Smooth muscle cell (in vitro differentiated cells): ENCODE data around the gene SPAG16. TPM values are rescaled to one million over a fixed set of nuclear protein-coding genes. Genes with fewer than 3 reads are reported as not detected.

Experiments
- DNase-seq: peaks from one replicate; lab custom pipeline; 2025; ENCODE audit not compliant: unreplicated experiment; lab: John Stamatoyannopoulos, UW
- H2AFZ ChIP-seq: fragments of 200-600 bp; sonication (generic); 2 replicates; pipeline ENCODE4 v1.6.0; 2016; ENCODE audit warnings: antibody characterized with exemption, low read depth, mild to moderate bottlenecking
- H3F3A ChIP-seq: fragments of 200-600 bp; sonication (generic); 2 replicates; pipeline ENCODE4 v1.6.0; 2017; ENCODE audit warnings: antibody characterized with exemption, low read depth
- H3K27ac ChIP-seq: fragments of 200-600 bp; sonication (generic); 2 replicates; pipeline ENCODE4 v1.5.1; 2016; ENCODE audit warnings: low read depth, mild to moderate bottlenecking
- H3K27me3 ChIP-seq: fragments of 200-600 bp; sonication (generic); 2 replicates; pipeline ENCODE4 v1.6.1; 2016; ENCODE audit warnings: low read depth, mild to moderate bottlenecking
- H3K36me3 ChIP-seq: fragments of 200-600 bp; sonication (generic); 2 replicates; pipeline ENCODE4 v1.5.1; 2016; ENCODE audit warnings: low read depth
- H3K4me1 ChIP-seq: fragments of 200-600 bp; sonication (generic); 2 replicates; pipeline ENCODE4 v1.5.1; 2016; ENCODE audit warnings: low read depth
- H3K4me2 ChIP-seq: fragments of 200-600 bp; sonication (generic); 2 replicates; pipeline ENCODE4 v1.6.0; 2016; ENCODE audit warnings: mild to moderate bottlenecking
- H3K4me3 ChIP-seq: fragments of 200-600 bp; sonication (generic); 2 replicates; pipeline ENCODE4 v1.5.1; 2016; ENCODE audit warnings: mild to moderate bottlenecking
- H3K79me2 ChIP-seq: fragments of 200-600 bp; sonication (generic); 2 replicates; pipeline ENCODE4 v1.6.0; 2016; ENCODE audit warnings: low read depth, mild to moderate bottlenecking
- H3K9ac ChIP-seq: fragments of 200-600 bp; sonication (generic); 2 replicates; pipeline ENCODE4 v1.6.0; 2016; ENCODE audit warnings: low read depth
- H3K9me3 ChIP-seq: fragments of 200-600 bp; sonication (generic); replicated peaks from 2 replicates; pipeline ENCODE4 v1.5.1; 2016; ENCODE audit warnings: low read depth
- H4K20me1 ChIP-seq: fragments of 200-600 bp; sonication (generic); 2 replicates; pipeline ENCODE4 v1.6.0; 2016; ENCODE audit warnings: low read depth
- WGBS: methylation state at CpG from one replicate; pipeline ENCODE4 v1.1.7; 2016; ENCODE audit warnings: low lambda C conversion rate; 5-methylcytosine and 5-hydroxymethylcytosine counted together
- polyA plus RNA-seq: library from polyadenylated mRNA; unstranded; fragments of >200 nt; fragmentation: Nextera tagmentation; extraction: Ambion mirVana; gene quantifications from 2 replicates; pipeline ENCODE4 v1.2.1, GENCODE V29; 2016
- total RNA-seq: library from RNA; depleted of rRNA; stranded (reverse); fragments of >200 nt; gene quantifications from 2 replicates; pipeline ENCODE4 v1.2.3, GENCODE V29; 2014
- TF ChIP-seq, protein P1 (sequence below): fragments of 200-600 bp; sonication (generic); IDR thresholded peaks from 2 replicates; pipeline ENCODE4 v1.5.1; 2017; ENCODE audit warnings: borderline replicate concordance, mild to moderate bottlenecking, antibody characterized with exemption; ENCODE audit not compliant: insufficient read depth, poor library complexity, severe bottlenecking

Gene SPAG16
- total and polyA plus RNA-seq, 2 experiments from 2014 or later, result 32.1 to 40.6 TPM

DNA sequence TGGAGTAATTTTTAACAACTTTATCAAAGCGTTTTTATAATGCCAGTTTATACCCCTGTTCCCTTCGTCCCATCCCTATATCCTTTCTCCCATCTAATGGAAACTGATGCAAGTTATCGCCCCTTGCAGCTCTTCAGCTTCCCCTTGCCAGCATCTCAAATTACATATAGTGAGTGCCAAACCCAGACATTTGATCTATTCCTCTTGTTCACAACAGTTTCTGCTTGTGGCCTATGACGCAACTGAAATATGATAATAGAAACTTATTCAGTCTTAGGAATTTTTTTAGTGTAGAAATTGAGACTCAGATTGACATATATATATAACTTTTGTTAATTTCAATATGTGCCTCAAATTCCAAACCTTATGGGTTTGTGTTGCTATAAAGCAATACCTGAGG, 564.4 kb downstream of the SPAG16 start:
- TF ChIP-seq, protein P1, sequence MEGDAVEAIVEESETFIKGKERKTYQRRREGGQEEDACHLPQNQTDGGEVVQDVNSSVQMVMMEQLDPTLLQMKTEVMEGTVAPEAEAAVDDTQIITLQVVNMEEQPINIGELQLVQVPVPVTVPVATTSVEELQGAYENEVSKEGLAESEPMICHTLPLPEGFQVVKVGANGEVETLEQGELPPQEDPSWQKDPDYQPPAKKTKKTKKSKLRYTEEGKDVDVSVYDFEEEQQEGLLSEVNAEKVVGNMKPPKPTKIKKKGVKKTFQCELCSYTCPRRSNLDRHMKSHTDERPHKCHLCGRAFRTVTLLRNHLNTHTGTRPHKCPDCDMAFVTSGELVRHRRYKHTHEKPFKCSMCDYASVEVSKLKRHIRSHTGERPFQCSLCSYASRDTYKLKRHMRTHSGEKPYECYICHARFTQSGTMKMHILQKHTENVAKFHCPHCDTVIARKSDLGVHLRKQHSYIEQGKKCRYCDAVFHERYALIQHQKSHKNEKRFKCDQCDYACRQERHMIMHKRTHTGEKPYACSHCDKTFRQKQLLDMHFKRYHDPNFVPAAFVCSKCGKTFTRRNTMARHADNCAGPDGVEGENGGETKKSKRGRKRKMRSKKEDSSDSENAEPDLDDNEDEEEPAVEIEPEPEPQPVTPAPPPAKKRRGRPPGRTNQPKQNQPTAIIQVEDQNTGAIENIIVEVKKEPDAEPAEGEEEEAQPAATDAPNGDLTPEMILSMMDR, result no peak
- no peak overlapping the region for H3K9ac ChIP-seq
- no peaks in the 10 kb centered on the region for H3K27me3 ChIP-seq
- H3K27ac ChIP-seq, result no peak overlapping the region
- WGBS, result 79% methylated on average over 4 of the region's 4 CpGs
- no peaks in the 10 kb centered on the region for H3K36me3 ChIP-seq
- no peaks in the 10 kb centered on the region for H3K4me1 ChIP-seq
- no peaks in the 10 kb centered on the region for H3K79me2 ChIP-seq
- H4K20me1 ChIP-seq, result no peaks in the 10 kb centered on the region
- no peaks in the 10 kb centered on the region for H3F3A ChIP-seq
- no peak overlapping the region for H3K4me3 ChIP-seq
- H2AFZ ChIP-seq, result no peak overlapping the region
- H3K4me2 ChIP-seq, result no peak overlapping the region
- DNase-seq, result no peak
- H3K9me3 ChIP-seq, result no peaks in the 10 kb centered on the region

DNA sequence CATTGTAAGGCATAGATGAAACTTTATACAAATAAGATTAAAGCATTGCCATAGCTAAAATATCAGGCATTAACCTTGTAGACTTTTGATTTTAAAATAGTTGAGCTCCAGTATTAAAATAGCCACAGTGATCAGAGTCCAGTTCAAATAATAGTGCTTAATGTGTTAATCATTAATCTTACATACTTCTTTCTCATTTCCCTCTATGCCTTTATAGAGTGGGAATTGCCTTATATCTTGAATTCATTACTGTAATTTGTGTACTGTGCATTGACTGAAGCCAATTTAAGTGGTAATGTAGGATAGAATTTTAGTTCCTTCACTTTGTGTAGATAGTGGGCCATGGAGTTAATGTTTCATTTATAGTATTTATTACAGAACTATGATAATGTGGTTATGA, 577.4 kb downstream of the SPAG16 start:
- Histone ChIP-seq H3K27me3 (no peaks in the 10 kb centered on the region), H3K36me3 (no peaks in the 10 kb centered on the region), H3K9ac (no peak overlapping the region), H2AFZ (no peak overlapping the region), H3K4me2 (no peak overlapping the region), H3K27ac (no peak overlapping the region), H3K9me3 (peaks cover 5% of the 10 kb centered on the region), H3K4me1 (peaks cover 12% of the 10 kb centered on the region), H3K79me2 (no peaks in the 10 kb centered on the region), H3K4me3 (no peak overlapping the region), H3F3A (no peaks in the 10 kb centered on the region), H4K20me1 (no peaks in the 10 kb centered on the region)
- TF ChIP-seq, protein P1, result no peak
- no peak for DNase-seq

- no peaks in the 10 kb centered on the region for H4K20me1 ChIP-seq
- no peaks in the 10 kb centered on the region for H3F3A ChIP-seq
- H3K27ac ChIP-seq, result no peak overlapping the region
- no peak overlapping the region for H3K4me3 ChIP-seq
- no peaks in the 10 kb centered on the region for H3K36me3 ChIP-seq
- no peaks in the 10 kb centered on the region for H3K27me3 ChIP-seq
- no peak overlapping the region for H2AFZ ChIP-seq
- H3K9ac ChIP-seq, result no peak overlapping the region
- TF ChIP-seq, protein P1, result no peak
- peaks cover 12% of the 10 kb centered on the region for H3K4me1 ChIP-seq
- no peaks in the 10 kb centered on the region for H3K79me2 ChIP-seq
- H3K9me3 ChIP-seq, result peaks cover 5% of the 10 kb centered on the region
- H3K4me2 ChIP-seq, result no peak overlapping the region
- 90% methylated on average over 7 of the region's 7 CpGs for WGBS
- DNase-seq, result no peak
Measured at GRCh38 chr2:213862407-213863076, 578.3 kb downstream of the SPAG16 start.

DNA sequence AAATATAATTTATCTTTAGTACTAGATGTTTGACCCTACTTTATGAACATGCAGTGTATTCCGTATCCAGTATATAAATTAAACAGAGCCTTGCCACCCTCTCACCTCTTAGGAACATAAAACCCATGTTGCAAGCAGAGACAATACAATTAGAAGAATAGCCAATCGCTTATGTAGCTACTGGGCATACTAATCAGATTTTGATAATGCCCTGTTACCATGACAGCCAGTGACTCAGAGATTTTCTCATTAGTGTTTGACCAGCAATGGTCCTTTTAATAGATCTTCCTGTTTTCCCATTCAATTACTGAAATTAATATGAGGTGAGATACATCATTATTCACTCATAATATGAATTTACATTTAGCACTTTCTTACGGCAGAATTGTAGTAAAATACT, 579.3 kb downstream of the SPAG16 start:
- Histone ChIP-seq H3K79me2 (no peaks in the 10 kb centered on the region), H3K9me3 (peaks cover 5% of the 10 kb centered on the region), H3K27ac (no peak overlapping the region), H3K4me1 (peaks cover 12% of the 10 kb centered on the region), H4K20me1 (no peaks in the 10 kb centered on the region), H3K36me3 (no peaks in the 10 kb centered on the region), H3F3A (no peaks in the 10 kb centered on the region), H3K9ac (no peak overlapping the region), H3K4me2 (no peak overlapping the region), H3K4me3 (no peak overlapping the region), H2AFZ (no peak overlapping the region), H3K27me3 (no peaks in the 10 kb centered on the region)
- TF ChIP-seq, protein P1, result no peak
- 90% methylated on average over 3 of the region's 3 CpGs for WGBS
- no peak for DNase-seq
